ENCODE measurements around the gene URB2. TPM values are rescaled to one million over a fixed set of nuclear protein-coding genes. Genes with fewer than 3 reads are reported as not detected.

Gene URB2
- total RNA-seq, 1 donor from 2014 or later, result 10.3 TPM

GRCh38 chr1:229623225-229623624 is 2.8 kb upstream of the URB2 start:
- Histone ChIP-seq H3K4me1 (peaks cover 16% of the 10 kb centered on the region), H3K9me3 (ENCODE audit: low read depth) (no peaks in the 10 kb centered on the region), H3K9ac (no peak overlapping the region), H3K27ac (no peak overlapping the region), H3K27me3 (no peaks in the 10 kb centered on the region), H2AFZ (replicated peaks) (no peak overlapping the region), H3K79me2 (ENCODE audit: low read depth) (peaks cover 92% of the 10 kb centered on the region), H4K20me1 (ENCODE audit: low read depth) (peaks cover 54% of the 10 kb centered on the region), H3K36me3 (no peaks in the 10 kb centered on the region), H3F3A (ENCODE audit: low read depth) (peaks cover 13% of the 10 kb centered on the region), H3K4me2 (no peak overlapping the region), H3K4me3 (no peak overlapping the region)
- H3K9me3 Mint-ChIP-seq, result no peaks in the 10 kb centered on the region
- H3K27ac Mint-ChIP-seq, result no peak overlapping the region
- DNase-seq (ENCODE audit: low spot score), result no peak
- H3K36me3 Mint-ChIP-seq, result no peaks in the 10 kb centered on the region
- peaks cover 2% of the 10 kb centered on the region for H3K27me3 Mint-ChIP-seq (ENCODE audit: insufficient read depth, low read depth)
- TF ChIP-seq EZH2 (IDR thresholded peaks at IDR 0.05) (no peak), EZH2phosphoT487 (IDR thresholded peaks at IDR 0.05) (no peak), CTCF (IDR thresholded peaks at IDR 0.05) (no peak)
- H3K4me1 Mint-ChIP-seq, result peaks cover 25% of the 10 kb centered on the region
- no peak overlapping the region for H3K4me3 Mint-ChIP-seq

- Histone ChIP-seq H3K4me2 (no peak overlapping the region), H4K20me1 (ENCODE audit: low read depth) (peaks cover 57% of the 10 kb centered on the region)
These were observed 2.2 kb upstream of the URB2 start for GRCh38 chr1:229623838-229624237.

GRCh38 chr1:229624521-229625070 is 1.5 kb upstream of the URB2 start:
- Mint-ChIP-seq H3K9me3 (no peaks in the 10 kb centered on the region), H3K27ac (no peak overlapping the region), H3K4me3 (peak overlapping the region; percentile 97), H3K36me3 (no peaks in the 10 kb centered on the region), H3K4me1 (peaks cover 25% of the 10 kb centered on the region), H3K27me3 (ENCODE audit: insufficient read depth, low read depth) (peaks cover 2% of the 10 kb centered on the region)
- H3K4me3 ChIP-seq, result peak overlapping the region; percentile 85
- H3K9me3 ChIP-seq (ENCODE audit: low read depth), result no peaks in the 10 kb centered on the region
- no peak overlapping the region for H3K27ac ChIP-seq
- H3F3A ChIP-seq (ENCODE audit: low read depth), result peaks cover 13% of the 10 kb centered on the region
- H3K36me3 ChIP-seq, result no peaks in the 10 kb centered on the region
- H3K4me1 ChIP-seq, result peaks cover 16% of the 10 kb centered on the region
- peaks cover 93% of the 10 kb centered on the region for H3K79me2 ChIP-seq (ENCODE audit: low read depth)
- no peaks in the 10 kb centered on the region for H3K27me3 ChIP-seq
- peak overlapping the region; percentile 95 for H3K4me2 ChIP-seq
- H4K20me1 ChIP-seq (ENCODE audit: low read depth), result peaks cover 51% of the 10 kb centered on the region
- H2AFZ ChIP-seq (replicated peaks), result peak overlapping the region; percentile 81
- TF ChIP-seq CTCF (IDR thresholded peaks at IDR 0.05) (no peak), EZH2 (IDR thresholded peaks at IDR 0.05) (no peak), EZH2phosphoT487 (IDR thresholded peaks at IDR 0.05) (no peak)
- no peak overlapping the region for H3K9ac ChIP-seq
- DNase-seq (ENCODE audit: low spot score), result no peak

More at GRCh38 chr1:229623838-229624237, 2.2 kb upstream of the URB2 start:
- Histone ChIP-seq H3K4me3 (no peak overlapping the region), H3K36me3 (no peaks in the 10 kb centered on the region), H3K4me1 (peaks cover 16% of the 10 kb centered on the region), H3K27me3 (no peaks in the 10 kb centered on the region), H3K9ac (no peak overlapping the region), H3F3A (ENCODE audit: low read depth) (peaks cover 13% of the 10 kb centered on the region), H3K79me2 (ENCODE audit: low read depth) (peaks cover 92% of the 10 kb centered on the region), H2AFZ (replicated peaks) (no peak overlapping the region), H3K27ac (no peak overlapping the region), H3K9me3 (ENCODE audit: low read depth) (no peaks in the 10 kb centered on the region)
- Mint-ChIP-seq H3K27ac (no peak overlapping the region), H3K4me1 (peaks cover 25% of the 10 kb centered on the region), H3K27me3 (ENCODE audit: insufficient read depth, low read depth) (peaks cover 2% of the 10 kb centered on the region), H3K9me3 (no peaks in the 10 kb centered on the region), H3K36me3 (no peaks in the 10 kb centered on the region), H3K4me3 (peak overlapping the region; percentile 66)
- TF ChIP-seq CTCF (IDR thresholded peaks at IDR 0.05) (no peak), EZH2 (IDR thresholded peaks at IDR 0.05) (no peak)
- no peak for DNase-seq (ENCODE audit: low spot score)

Measured in neural progenitor cell (in vitro differentiated cells).